Activated CD8-positive, alpha-beta memory T cell treated with anti-CD3 and anti-CD28 coated beads, Interleukin-2, amount 50 U/mL, for 48 hours (primary cell): Measurements from ENCODE around the gene CADPS.

Experiments
- DNase-seq: peaks from one replicate; pipeline ENCODE4 v3.0.0-alpha.2; 2020

The CADPS gene

GRCh38 chr3:62625268-62625667 lies 249.9 kb downstream of the CADPS start:
- no peak for DNase-seq

- DNase-seq, result no peak
Measured at GRCh38 chr3:62624185-62624584, 251.0 kb downstream of the CADPS start.

- DNase-seq, result no peak
Measured at GRCh38 chr3:62622553-62623174, 252.6 kb downstream of the CADPS start.

GRCh38 chr3:62621925-62622324 lies 253.3 kb downstream of the CADPS start:
- DNase-seq, result no peak

GRCh38 chr3:62621176-62621575 lies 254.0 kb downstream of the CADPS start:
- DNase-seq, result no peak

- no peak for DNase-seq
Measured at GRCh38 chr3:62615258-62615849, 259.9 kb downstream of the CADPS start.

- no peak for DNase-seq
Measured at GRCh38 chr3:62614527-62614926, 260.7 kb downstream of the CADPS start.

- no peak for DNase-seq
Measured at GRCh38 chr3:62611541-62612240, 263.5 kb downstream of the CADPS start.

GRCh38 chr3:62607287-62608029 lies 267.8 kb downstream of the CADPS start:
- DNase-seq, result no peak

- no peak for DNase-seq
Measured at GRCh38 chr3:62605413-62606068, 269.7 kb downstream of the CADPS start.

GRCh38 chr3:62604751-62605351 lies 270.4 kb downstream of the CADPS start:
- DNase-seq, result no peak

GRCh38 chr3:62604298-62604697 lies 270.9 kb downstream of the CADPS start:
- no peak for DNase-seq

- DNase-seq, result no peak
Measured at GRCh38 chr3:62602987-62603386, 272.2 kb downstream of the CADPS start.

GRCh38 chr3:62602129-62602770 lies 273.0 kb downstream of the CADPS start:
- no peak for DNase-seq

GRCh38 chr3:62601238-62602070 lies 273.8 kb downstream of the CADPS start:
- DNase-seq, result no peak

- DNase-seq, result no peak
Measured at GRCh38 chr3:62600033-62600432, 275.2 kb downstream of the CADPS start.

GRCh38 chr3:62597491-62597890 lies 277.7 kb downstream of the CADPS start:
- no peak for DNase-seq

- no peak for DNase-seq
Measured at GRCh38 chr3:62592408-62592807, 282.8 kb downstream of the CADPS start.

GRCh38 chr3:62589078-62589477 lies 286.1 kb downstream of the CADPS start:
- no peak for DNase-seq

- DNase-seq, result no peak
Measured at GRCh38 chr3:62587579-62588031, 287.6 kb downstream of the CADPS start.

- no peak for DNase-seq
Measured at GRCh38 chr3:62587169-62587568, 288.0 kb downstream of the CADPS start.
